Dedifferentiated amniotic fluid mesenchymal stem cell (primary cell): Measurements from ENCODE around the gene ZSCAN22.
A peak's percentile ranks its signal among the peaks of the same experiment; 100 is the strongest.
"Not testable (repeated sequence)": the region's sequence is repeated elsewhere in the genome, so short reads cannot be mapped to it uniquely, and the experiment has no call there.

ENCODE experiments used
- DNase-seq: peaks from one replicate; pipeline ENCODE4 v3.0.0-alpha.2; 2016; ENCODE audit errors: extremely low spot score

Gene ZSCAN22

GRCh38 chr19:58374200-58374599 is 47.4 kb downstream of the ZSCAN22 start:
- no peak for DNase-seq

GRCh38 chr19:58376724-58377123 is 49.9 kb downstream of the ZSCAN22 start:
- DNase-seq = not testable (repeated sequence)

GRCh38 chr19:58379246-58379645 is 52.5 kb downstream of the ZSCAN22 start:
- DNase-seq = no peak

- no peak for DNase-seq
Measured at GRCh38 chr19:58380037-58380661, 53.4 kb downstream of the ZSCAN22 start.

GRCh38 chr19:58380662-58381459 is 54.1 kb downstream of the ZSCAN22 start, which contains the start of gene ZNF837:
Gene ZNF837 (minus strand): TSS chr19:58381030. CDS start chr19:58369332, 11,698 bp downstream.
- peak; percentile 100 for DNase-seq

GRCh38 chr19:58381460-58382212 is 54.8 kb downstream of the ZSCAN22 start:
- no peak for DNase-seq

- DNase-seq = no peak
Measured at GRCh38 chr19:58382997-58383603, 56.3 kb downstream of the ZSCAN22 start.

- DNase-seq = no peak
Measured at GRCh38 chr19:58385313-58385890, 58.6 kb downstream of the ZSCAN22 start.

- no peak for DNase-seq
Measured at GRCh38 chr19:58385891-58386575, 59.2 kb downstream of the ZSCAN22 start.

- peak; percentile 99 for DNase-seq
Measured at GRCh38 chr19:58386576-58387337, 60.0 kb downstream of the ZSCAN22 start, which contains the start of gene RPS5. Gene RPS5 (plus strand): TSS chr19:58387269. CDS start chr19:58388138, 869 bp downstream.

- no peak for DNase-seq
Measured at GRCh38 chr19:58387338-58388174, 60.8 kb downstream of the ZSCAN22 start.

GRCh38 chr19:58388175-58388526 is 61.4 kb downstream of the ZSCAN22 start:
- DNase-seq = no peak
